Lower leg skin (tissue), 3 donors: ENCODE measurements around the gene DENND1A.

ENCODE experiments used
- POLR2A ChIP-seq, 2 donors: fragments of 450-650 bp; IDR thresholded peaks; one replicate each; pipeline ENCODE4 v1.6.1; 2016 to 2017; ENCODE audit warnings: antibody characterized with exemption in 2 of 2, mild to moderate bottlenecking in 1 of 2, moderate library complexity in 1 of 2
- TF ChIP-seq, protein P1 (sequence below), 3 donors: fragments of 450-650 bp; IDR thresholded peaks; one replicate each; pipeline ENCODE4 v1.5.1; 2016; ENCODE audit warnings: antibody characterized with exemption in 3 of 3, mild to moderate bottlenecking in 3 of 3, moderate library complexity in 2 of 3

DNA sequence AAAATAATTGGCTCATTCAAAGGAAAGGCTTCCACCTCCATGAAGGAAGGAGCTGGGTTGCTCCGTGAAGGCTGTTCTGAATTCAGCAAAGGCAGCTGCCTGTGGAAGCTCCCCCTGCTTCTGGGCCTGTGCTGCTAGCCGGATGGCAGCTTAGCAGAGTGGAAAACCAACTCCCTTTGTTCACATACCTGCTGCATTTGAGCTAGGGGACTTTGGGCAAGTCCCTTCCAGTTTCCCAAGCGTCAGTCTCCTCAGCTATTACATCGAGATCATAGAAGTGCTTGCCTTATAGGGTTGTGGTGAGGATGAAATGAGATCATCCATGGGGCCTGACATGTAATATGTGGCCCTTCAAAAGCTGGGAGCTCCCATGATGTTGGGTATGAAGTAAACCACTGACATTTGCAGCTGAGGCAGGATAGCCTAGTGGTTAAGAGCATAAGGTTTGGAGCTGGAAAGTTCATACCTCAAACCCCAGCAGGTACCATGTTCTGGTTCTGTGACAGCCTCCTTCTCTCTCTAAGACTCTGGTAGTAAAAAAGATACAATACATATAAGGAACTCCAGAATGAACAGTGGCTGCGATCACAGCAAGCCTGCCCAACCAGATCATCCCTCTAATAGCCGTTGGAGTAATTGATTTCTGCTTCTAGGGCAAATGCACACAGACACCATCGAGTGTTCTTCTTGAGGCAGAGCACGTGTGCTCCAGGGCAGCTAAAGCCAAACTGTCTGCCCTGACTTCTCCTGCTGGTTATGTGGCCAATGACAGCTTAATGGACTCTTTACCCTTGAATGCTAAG is 11.0 kb upstream of the DENND1A start:
- TF ChIP-seq, protein P1, sequence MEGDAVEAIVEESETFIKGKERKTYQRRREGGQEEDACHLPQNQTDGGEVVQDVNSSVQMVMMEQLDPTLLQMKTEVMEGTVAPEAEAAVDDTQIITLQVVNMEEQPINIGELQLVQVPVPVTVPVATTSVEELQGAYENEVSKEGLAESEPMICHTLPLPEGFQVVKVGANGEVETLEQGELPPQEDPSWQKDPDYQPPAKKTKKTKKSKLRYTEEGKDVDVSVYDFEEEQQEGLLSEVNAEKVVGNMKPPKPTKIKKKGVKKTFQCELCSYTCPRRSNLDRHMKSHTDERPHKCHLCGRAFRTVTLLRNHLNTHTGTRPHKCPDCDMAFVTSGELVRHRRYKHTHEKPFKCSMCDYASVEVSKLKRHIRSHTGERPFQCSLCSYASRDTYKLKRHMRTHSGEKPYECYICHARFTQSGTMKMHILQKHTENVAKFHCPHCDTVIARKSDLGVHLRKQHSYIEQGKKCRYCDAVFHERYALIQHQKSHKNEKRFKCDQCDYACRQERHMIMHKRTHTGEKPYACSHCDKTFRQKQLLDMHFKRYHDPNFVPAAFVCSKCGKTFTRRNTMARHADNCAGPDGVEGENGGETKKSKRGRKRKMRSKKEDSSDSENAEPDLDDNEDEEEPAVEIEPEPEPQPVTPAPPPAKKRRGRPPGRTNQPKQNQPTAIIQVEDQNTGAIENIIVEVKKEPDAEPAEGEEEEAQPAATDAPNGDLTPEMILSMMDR (IDR thresholded peaks at IDR 0.05): no peak
- no peak for TF ChIP-seq POLR2A (IDR thresholded peaks at IDR 0.05)
